Ishikawa (cell line): ENCODE results near the gene RBKS.

Experiments used
- CEBPB ChIP-seq: IDR thresholded peaks from 2 replicates; pipeline ENCODE4 v1.6.1; 2012
- CREB1 ChIP-seq: IDR thresholded peaks from 2 replicates; pipeline ENCODE4 v1.6.1; 2012; ENCODE audit warnings: low read depth
- NFIC ChIP-seq: IDR thresholded peaks from 2 replicates; pipeline ENCODE4 v1.6.1; 2012
- TAF1 ChIP-seq: IDR thresholded peaks from 2 replicates; pipeline ENCODE4 v1.6.1; 2012; ENCODE audit warnings: low read depth, mild to moderate bottlenecking
- TCF12 ChIP-seq: IDR thresholded peaks from 2 replicates; pipeline ENCODE4 v1.6.1; 2012; ENCODE audit warnings: low read depth
- YY1 ChIP-seq: IDR thresholded peaks from 2 replicates; pipeline ENCODE4 v1.6.1; 2012; ENCODE audit warnings: low read depth
- TF ChIP-seq, protein P1 (sequence below): IDR thresholded peaks from 2 replicates; pipeline ENCODE4 v1.6.1; 2012; ENCODE audit warnings: low read depth, mild to moderate bottlenecking

DNA sequence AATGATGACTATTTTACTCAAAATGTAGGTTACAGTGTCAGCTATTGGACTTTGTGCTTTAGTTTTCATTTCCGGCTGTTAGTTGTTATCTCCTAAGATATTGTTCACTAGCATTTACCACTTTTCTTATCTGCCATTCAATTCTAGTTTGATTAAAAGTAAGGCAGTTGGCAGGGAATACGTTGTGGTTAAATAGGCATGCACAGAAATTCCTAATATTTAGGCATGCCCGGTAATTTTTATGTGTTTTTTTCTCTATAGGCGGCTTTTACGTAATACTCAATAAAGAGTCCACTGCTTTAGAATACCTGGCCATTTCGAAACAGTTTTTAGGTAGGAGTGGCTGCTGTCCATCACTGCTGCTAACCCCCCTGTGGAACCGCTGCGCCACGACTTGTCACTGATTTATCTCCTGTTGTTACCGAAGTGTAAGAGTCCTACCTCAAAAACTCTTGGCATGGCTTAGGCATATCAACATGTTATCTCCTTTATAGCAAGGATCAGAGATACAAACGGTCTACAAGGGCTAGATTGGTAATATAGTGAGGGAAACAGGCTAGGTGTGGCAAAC is 39.8 kb upstream of the RBKS start:
- TF ChIP-seq, protein P1, sequence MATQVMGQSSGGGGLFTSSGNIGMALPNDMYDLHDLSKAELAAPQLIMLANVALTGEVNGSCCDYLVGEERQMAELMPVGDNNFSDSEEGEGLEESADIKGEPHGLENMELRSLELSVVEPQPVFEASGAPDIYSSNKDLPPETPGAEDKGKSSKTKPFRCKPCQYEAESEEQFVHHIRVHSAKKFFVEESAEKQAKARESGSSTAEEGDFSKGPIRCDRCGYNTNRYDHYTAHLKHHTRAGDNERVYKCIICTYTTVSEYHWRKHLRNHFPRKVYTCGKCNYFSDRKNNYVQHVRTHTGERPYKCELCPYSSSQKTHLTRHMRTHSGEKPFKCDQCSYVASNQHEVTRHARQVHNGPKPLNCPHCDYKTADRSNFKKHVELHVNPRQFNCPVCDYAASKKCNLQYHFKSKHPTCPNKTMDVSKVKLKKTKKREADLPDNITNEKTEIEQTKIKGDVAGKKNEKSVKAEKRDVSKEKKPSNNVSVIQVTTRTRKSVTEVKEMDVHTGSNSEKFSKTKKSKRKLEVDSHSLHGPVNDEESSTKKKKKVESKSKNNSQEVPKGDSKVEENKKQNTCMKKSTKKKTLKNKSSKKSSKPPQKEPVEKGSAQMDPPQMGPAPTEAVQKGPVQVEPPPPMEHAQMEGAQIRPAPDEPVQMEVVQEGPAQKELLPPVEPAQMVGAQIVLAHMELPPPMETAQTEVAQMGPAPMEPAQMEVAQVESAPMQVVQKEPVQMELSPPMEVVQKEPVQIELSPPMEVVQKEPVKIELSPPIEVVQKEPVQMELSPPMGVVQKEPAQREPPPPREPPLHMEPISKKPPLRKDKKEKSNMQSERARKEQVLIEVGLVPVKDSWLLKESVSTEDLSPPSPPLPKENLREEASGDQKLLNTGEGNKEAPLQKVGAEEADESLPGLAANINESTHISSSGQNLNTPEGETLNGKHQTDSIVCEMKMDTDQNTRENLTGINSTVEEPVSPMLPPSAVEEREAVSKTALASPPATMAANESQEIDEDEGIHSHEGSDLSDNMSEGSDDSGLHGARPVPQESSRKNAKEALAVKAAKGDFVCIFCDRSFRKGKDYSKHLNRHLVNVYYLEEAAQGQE: no peak
- TF ChIP-seq CEBPB: no peak
- TF ChIP-seq CREB1: no peak
- TF ChIP-seq TCF12: no peak
- no peak for TF ChIP-seq TAF1
- no peak for TF ChIP-seq YY1
- TF ChIP-seq NFIC: no peak
